IgD-negative memory B cell (primary cell): ENCODE measurements around the gene HELLS. TPM values are rescaled to one million over a fixed set of nuclear protein-coding genes. Genes with fewer than 3 reads are reported as not detected.
"Not testable (repeated sequence)": the region's sequence is repeated elsewhere in the genome, so short reads cannot be mapped to it uniquely, and the experiment has no call there.

ENCODE experiments used
- H3K27ac Mint-ChIP-seq, 3 donors: one replicate each; pipeline ENCODE4 v1.8.0; 2020 to 2022; ENCODE audit warnings: mild to moderate bottlenecking in 3 of 3, mixed read lengths in 3 of 3, moderate library complexity in 1 of 3
- H3K27me3 Mint-ChIP-seq: one replicate; pipeline ENCODE4 v1.8.0; 2021; ENCODE audit warnings: mixed read lengths
- H3K36me3 Mint-ChIP-seq: one replicate; pipeline ENCODE4 v1.8.0; 2020; ENCODE audit warnings: mild to moderate bottlenecking, mixed read lengths
- H3K4me1 Mint-ChIP-seq, 3 donors: one replicate each; pipeline ENCODE4 v1.8.0; 2020 to 2022; ENCODE audit warnings: mixed read lengths in 3 of 3, mild to moderate bottlenecking in 1 of 3
- H3K4me3 Mint-ChIP-seq, 4 donors: one replicate each; pipeline ENCODE4 v1.8.0; 2020 to 2022; ENCODE audit warnings: mild to moderate bottlenecking in 4 of 4, mixed read lengths in 4 of 4, moderate library complexity in 3 of 4
- H3K9me3 Mint-ChIP-seq, 3 donors: one replicate each; pipeline ENCODE4 v1.8.0; 2020 to 2021; ENCODE audit warnings: mixed read lengths in 3 of 3, mild to moderate bottlenecking in 1 of 3
- polyA plus RNA-seq: library from polyadenylated mRNA; unstranded; fragments of 300-500 nt; fragmentation: Illumina TruSeq; gene quantifications from one replicate; pipeline ENCODE4 v1.2.3, GENCODE V29; 2021

Gene HELLS
- polyA plus RNA-seq, 1 donor from 2014 or later: 10.3 TPM

DNA sequence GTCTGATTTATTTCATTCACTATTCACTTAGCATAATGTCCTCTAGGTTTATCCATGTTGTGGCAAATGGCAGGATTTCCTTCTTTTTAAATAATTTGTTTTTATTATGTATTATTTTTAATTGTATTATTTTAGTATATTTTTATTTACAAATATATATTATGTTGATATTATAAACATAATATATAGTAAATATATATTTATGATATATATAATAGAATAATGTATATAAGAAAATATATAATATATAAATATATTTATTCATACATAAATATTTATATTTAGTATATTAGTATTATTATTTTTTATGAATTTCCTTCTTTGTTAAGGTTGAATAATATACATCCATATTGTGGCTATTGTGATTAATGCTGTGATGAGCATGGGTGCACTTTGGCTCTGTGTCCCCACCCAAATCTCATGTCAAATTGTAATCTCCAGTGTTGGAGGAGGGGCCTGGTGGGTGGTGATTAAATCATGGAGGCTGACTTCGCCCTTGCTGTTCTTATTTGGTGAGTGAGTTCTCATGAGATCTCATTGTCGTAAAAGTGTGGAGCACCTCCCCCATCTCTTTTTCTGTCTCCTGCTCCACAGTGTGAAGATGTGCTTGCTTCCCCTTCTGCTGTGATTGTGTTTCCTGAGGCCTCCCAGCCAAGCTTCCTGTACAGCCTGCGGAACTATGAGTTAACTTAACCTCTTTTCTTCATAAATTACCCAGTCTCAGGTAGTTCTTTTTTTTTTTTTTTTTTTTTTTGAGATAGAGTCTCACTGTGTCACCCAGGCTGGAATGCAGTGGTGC is 85.7 kb downstream of the HELLS start:
- no peaks in the 10 kb centered on the region for H3K27me3 Mint-ChIP-seq
- H3K27ac Mint-ChIP-seq: no peak overlapping the region
- H3K4me1 Mint-ChIP-seq: peaks cover 0 to 2% (median 0%) of the 10 kb centered on the region in 3 donors
- H3K36me3 Mint-ChIP-seq: no peaks in the 10 kb centered on the region
- H3K9me3 Mint-ChIP-seq: peaks cover 4 to 10% (median 8%) of the 10 kb centered on the region in 3 donors
- peak overlapping the region in 1 of 4 donors; percentile 72 for H3K4me3 Mint-ChIP-seq

- Mint-ChIP-seq H3K27me3 (no peaks in the 10 kb centered on the region), H3K4me3 (no peak overlapping the region), H3K36me3 (peaks cover 3% of the 10 kb centered on the region), H3K4me1 (peaks cover 0 to 2% (median 0%) of the 10 kb centered on the region in 3 donors), H3K9me3 (peaks cover 5 to 18% (median 11%) of the 10 kb centered on the region in 3 donors), H3K27ac (no peak overlapping the region)
Measured at GRCh38 chr10:94632954-94633353, 87.4 kb downstream of the HELLS start.

GRCh38 chr10:94638097-94638496 is 92.5 kb downstream of the HELLS start:
- H3K36me3 Mint-ChIP-seq, H3K4me1 Mint-ChIP-seq, H3K27me3 Mint-ChIP-seq: not testable (repeated sequence)
- Mint-ChIP-seq H3K4me3 (peak overlapping the region in 1 of 4 donors; percentile 27), H3K9me3 (peaks cover 13 to 23% (median 14%) of the 10 kb centered on the region in 3 donors), H3K27ac (peak overlapping the region in 1 of 3 donors; percentile 71)

- no peak overlapping the region for H3K27ac Mint-ChIP-seq
Measured at GRCh38 chr10:94639902-94640301, 94.3 kb downstream of the HELLS start.

DNA sequence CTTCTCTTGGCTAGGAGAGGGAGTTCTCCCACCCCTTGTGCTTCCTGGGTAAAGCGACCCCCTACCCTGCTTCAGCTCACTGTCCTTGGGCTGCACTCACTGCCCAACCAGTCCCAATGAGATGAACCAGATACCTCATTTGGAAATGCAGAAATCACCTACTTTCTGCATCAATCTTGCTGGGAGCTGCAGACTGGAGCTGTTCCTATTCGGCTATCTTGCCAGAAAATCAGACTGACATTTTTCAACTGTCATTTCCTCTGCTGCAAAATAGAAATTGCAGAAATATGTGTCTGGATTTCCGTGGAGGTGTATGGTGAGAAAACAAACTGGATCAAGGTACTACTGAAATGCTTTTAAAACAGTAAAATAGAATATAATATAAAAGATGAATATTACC is 95.0 kb downstream of the HELLS start:
- Mint-ChIP-seq H3K27me3 (no peaks in the 10 kb centered on the region), H3K4me3 (no peak overlapping the region), H3K27ac (no peak overlapping the region), H3K9me3 (peaks cover 11 to 23% (median 13%) of the 10 kb centered on the region in 3 donors), H3K4me1 (no peaks in the 10 kb centered on the region), H3K36me3 (peaks cover 3% of the 10 kb centered on the region)

More at GRCh38 chr10:94639902-94640301, 94.3 kb downstream of the HELLS start:
- Mint-ChIP-seq H3K9me3 (peaks cover 11 to 23% (median 13%) of the 10 kb centered on the region in 3 donors), H3K4me3 (no peak overlapping the region), H3K27me3 (no peaks in the 10 kb centered on the region), H3K36me3 (peaks cover 3% of the 10 kb centered on the region), H3K4me1 (no peaks in the 10 kb centered on the region)

- Mint-ChIP-seq H3K4me1 (no peaks in the 10 kb centered on the region), H3K36me3 (peaks cover 3% of the 10 kb centered on the region), H3K27me3 (no peaks in the 10 kb centered on the region), H3K4me3 (no peak overlapping the region), H3K27ac (no peak overlapping the region), H3K9me3 (peaks cover 11 to 15% (median 13%) of the 10 kb centered on the region in 3 donors)
Measured at GRCh38 chr10:94641480-94641879, 95.9 kb downstream of the HELLS start.

- Mint-ChIP-seq H3K27ac (no peak overlapping the region), H3K27me3 (peaks cover 1% of the 10 kb centered on the region), H3K4me1 (no peaks in the 10 kb centered on the region), H3K9me3 (peaks cover 0 to under 1% (median 0%) of the 10 kb centered on the region in 3 donors), H3K36me3 (no peaks in the 10 kb centered on the region), H3K4me3 (no peak overlapping the region)
Measured at GRCh38 chr10:94644352-94644751, 98.8 kb downstream of the HELLS start.

GRCh38 chr10:94645285-94645684 is 99.7 kb downstream of the HELLS start:
- H3K27me3 Mint-ChIP-seq: peaks cover 2% of the 10 kb centered on the region
- no peak overlapping the region for H3K27ac Mint-ChIP-seq
- no peaks in the 10 kb centered on the region for H3K9me3 Mint-ChIP-seq
- H3K4me1 Mint-ChIP-seq: no peaks in the 10 kb centered on the region
- H3K36me3 Mint-ChIP-seq: no peaks in the 10 kb centered on the region
- no peak overlapping the region for H3K4me3 Mint-ChIP-seq

Other genes with a start within 250 kb of the HELLS start
- 27.3 TPM for gene NOC3L, start 182.8 kb upstream of the HELLS start, polyA plus RNA-seq
- 2.9 TPM for gene TBC1D12, start 143.2 kb upstream of the HELLS start, polyA plus RNA-seq
- not detected for gene CYP2C18, start 137.9 kb downstream of the HELLS start, polyA plus RNA-seq
- not detected for gene CYP2C19, start 216.9 kb downstream of the HELLS start, polyA plus RNA-seq